Right atrium auricular region (tissue), 2 donors: Measurements from ENCODE around the gene GCDH. TPM values are rescaled to one million over a fixed set of nuclear protein-coding genes. Genes with fewer than 3 reads are reported as not detected.

Experiments
- DNase-seq: peaks from one replicate; pipeline ENCODE4 v3.0.0-alpha.2; 2019; ENCODE audit warnings: low spot score
- H3K27ac ChIP-seq, 2 donors: fragments of 200-600 bp; sonication (generic); 1 replicate in 1 of 2; 2 replicates in 1 of 2; pipeline ENCODE4 v1.5.1; 2016 to 2019
- H3K27me3 ChIP-seq, 2 donors: fragments of 200-600 bp; sonication (generic); one replicate each; pipeline versions ENCODE4 v1.5.1 to v1.6.0; 2017 to 2019
- H3K36me3 ChIP-seq: fragments of 200-600 bp; sonication (generic); one replicate; pipeline ENCODE4 v1.5.1; 2016
- H3K4me1 ChIP-seq, 2 donors: fragments of 200-600 bp; sonication (generic); one replicate each; pipeline versions ENCODE4 v1.5.1 to v1.6.0; 2017 to 2019
- H3K4me3 ChIP-seq, 2 donors: fragments of 200-600 bp; sonication (generic); 1 replicate in 1 of 2; 2 replicates in 1 of 2; pipeline ENCODE4 v1.5.1; 2017 to 2019; ENCODE audit warnings: mild to moderate bottlenecking in 1 of 2, moderate library complexity in 1 of 2
- H3K9me3 ChIP-seq, 2 donors: fragments of 200-600 bp; sonication (generic); one replicate each; pipeline ENCODE4 v1.5.1; 2019
- CTCF ChIP-seq, 2 donors: fragments of 200-600 bp; sonication (generic); IDR thresholded peaks; one replicate each; pipeline ENCODE4 v1.5.1; 2019; ENCODE audit warnings: antibody characterized with exemption in 2 of 2
- total RNA-seq, 2 donors: library from RNA; depleted of rRNA; stranded (reverse); fragments of >200 nt; gene quantifications; one replicate each; pipeline ENCODE4 v1.1.0, GENCODE V29; 2016

The GCDH gene
- total RNA-seq, 2 donors from 2014 or later, result 28.4 to 58.3 TPM

DNA sequence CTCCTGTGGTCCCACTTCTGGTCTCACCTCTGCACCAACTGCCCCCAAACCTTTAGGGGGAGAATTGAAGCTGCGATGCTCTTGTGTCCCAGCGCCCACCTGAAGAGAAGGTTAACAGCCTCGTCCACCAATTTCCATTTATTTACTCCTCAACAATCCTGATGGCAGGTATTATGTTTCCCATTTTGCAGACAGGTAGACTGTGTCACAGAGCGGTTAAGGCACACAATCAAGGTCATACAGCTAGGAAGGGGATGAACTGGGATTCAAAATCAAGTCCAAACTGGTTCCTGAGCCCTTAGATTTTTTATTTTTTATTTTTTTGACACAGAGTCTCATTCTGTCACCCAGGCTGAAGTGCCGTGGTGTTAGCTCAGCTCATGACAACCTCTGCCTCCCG lies 15.9 kb upstream of the GCDH start:
- Histone ChIP-seq H3K27ac (no peak overlapping the region), H3K36me3 (peaks cover 17% of the 10 kb centered on the region), H3K4me1 (peaks cover 0 to 10% of the 10 kb centered on the region in 2 donors), H3K27me3 (no peaks in the 10 kb centered on the region), H3K9me3 (no peaks in the 10 kb centered on the region), H3K4me3 (no peak overlapping the region)
- no peak for TF ChIP-seq CTCF (IDR thresholded peaks at IDR 0.05)
- no peak for DNase-seq

DNA sequence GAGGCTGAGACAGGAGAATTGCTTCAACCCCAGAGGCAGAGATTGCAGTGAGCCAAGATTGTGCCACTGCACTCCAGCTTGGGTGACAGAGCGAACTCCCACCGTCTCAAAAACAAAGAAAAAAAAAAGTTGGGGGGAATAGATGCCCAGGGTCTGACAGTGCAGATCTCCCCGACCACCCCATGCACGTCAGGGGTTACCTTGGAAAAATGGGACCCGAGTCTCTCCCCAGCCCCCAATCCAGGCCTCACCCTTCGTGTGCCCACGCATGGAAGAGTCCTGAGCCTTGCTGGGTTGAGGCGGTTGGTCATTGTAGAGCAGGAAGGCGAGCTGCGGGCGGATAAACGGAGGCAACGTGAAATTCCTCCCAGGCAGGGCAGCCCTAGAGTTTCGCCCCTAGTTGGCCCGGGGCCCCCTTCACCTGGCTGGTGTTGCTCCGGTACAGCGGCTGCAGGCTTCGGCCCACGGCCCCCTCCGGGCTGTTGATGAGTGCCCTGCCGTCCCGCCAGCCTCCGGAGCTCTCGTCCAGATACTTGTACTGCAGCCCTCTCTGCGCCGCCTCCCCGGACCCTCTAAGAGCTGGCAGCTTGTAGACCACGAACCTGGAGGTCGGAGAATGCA lies 10.3 kb upstream of the GCDH start:
- Histone ChIP-seq H3K27ac (peak overlapping the region; percentile 79 to 87), H3K27me3 (peaks cover 0 to 12% of the 10 kb centered on the region in 2 donors), H3K36me3 (peaks cover 17% of the 10 kb centered on the region), H3K9me3 (peaks cover 0 to 9% of the 10 kb centered on the region in 2 donors), H3K4me1 (peaks cover 0 to 21% of the 10 kb centered on the region in 2 donors), H3K4me3 (peak overlapping the region; percentile 57 to 81)
- TF ChIP-seq CTCF (IDR thresholded peaks at IDR 0.05), result no peak
- DNase-seq, result peak; percentile 60

DNA sequence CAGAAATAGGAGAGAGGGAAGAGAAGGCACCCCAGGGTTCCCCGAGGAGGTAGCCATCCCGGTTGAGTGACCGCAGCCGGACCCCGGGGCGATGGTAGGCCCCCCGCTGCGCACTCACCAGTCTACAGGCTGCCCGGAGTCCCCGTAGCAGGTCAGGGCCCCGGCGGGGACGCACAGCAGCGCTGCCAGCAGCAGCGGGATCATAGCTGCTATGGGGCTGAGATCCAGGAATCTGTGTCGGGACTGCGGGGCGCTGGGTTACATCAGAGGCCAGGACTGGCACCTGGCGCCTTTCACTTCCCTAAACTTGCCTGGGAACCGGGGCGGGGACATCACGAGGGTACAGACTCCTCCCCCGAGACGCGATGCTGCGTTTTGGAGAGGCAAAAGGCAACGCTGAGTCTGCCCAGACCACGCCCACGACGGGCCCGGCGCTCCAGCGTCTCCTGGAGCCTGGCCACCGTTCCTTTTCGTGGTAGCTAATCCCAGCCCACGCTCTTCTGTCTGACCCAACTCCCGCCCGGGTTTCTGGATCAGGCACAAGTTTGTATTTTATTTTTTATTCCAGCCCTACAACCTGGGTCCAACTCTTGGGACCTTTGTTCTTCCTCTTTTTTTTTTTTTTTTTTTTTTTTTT lies 9.7 kb upstream of the GCDH start, which contains the start of gene DNASE2:
DNASE2 (minus strand) TSS at position 278 of the 637 bp plus-strand sequence; CDS start at position 204, 74 bp downstream.
- peaks cover 17% of the 10 kb centered on the region for H3K36me3 ChIP-seq
- H3K4me1 ChIP-seq, result peaks cover 0 to 26% of the 10 kb centered on the region in 2 donors
- no peak for TF ChIP-seq CTCF (IDR thresholded peaks at IDR 0.05)
- H3K9me3 ChIP-seq, result peaks cover 0 to 9% of the 10 kb centered on the region in 2 donors
- H3K27me3 ChIP-seq, result peaks cover 0 to 15% of the 10 kb centered on the region in 2 donors
- peak; percentile 97 for DNase-seq
- peak within 1 kb of the TSS; percentile 79 to 87 for H3K27ac ChIP-seq
- peak within 1 kb of the TSS; percentile 57 to 81 for H3K4me3 ChIP-seq

GRCh38 chr19:12882589-12882988 lies 8.4 kb upstream of the GCDH start:
- no peak overlapping the region for H3K27ac ChIP-seq
- peaks cover 0 to 15% of the 10 kb centered on the region in 2 donors for H3K27me3 ChIP-seq
- H3K4me3 ChIP-seq, result no peak overlapping the region
- TF ChIP-seq CTCF (IDR thresholded peaks at IDR 0.05), result no peak
- H3K4me1 ChIP-seq, result peaks cover 0 to 26% of the 10 kb centered on the region in 2 donors
- peaks cover 0 to 9% of the 10 kb centered on the region in 2 donors for H3K9me3 ChIP-seq
- H3K36me3 ChIP-seq, result peaks cover 10% of the 10 kb centered on the region
- DNase-seq, result no peak

- peaks cover 0 to 9% of the 10 kb centered on the region in 2 donors for H3K9me3 ChIP-seq
- peaks cover 0 to 15% of the 10 kb centered on the region in 2 donors for H3K27me3 ChIP-seq
- H3K36me3 ChIP-seq, result no peaks in the 10 kb centered on the region
- H3K4me1 ChIP-seq, result peaks cover 0 to 26% of the 10 kb centered on the region in 2 donors
- no peak overlapping the region for H3K4me3 ChIP-seq
- H3K27ac ChIP-seq, result no peak overlapping the region
- DNase-seq, result no peak
- no peak for TF ChIP-seq CTCF (IDR thresholded peaks at IDR 0.05)
These were observed 6.8 kb upstream of the GCDH start for GRCh38 chr19:12884202-12884601.
